Left ventricle myocardium inferior (tissue), 1 donor: ENCODE data around the gene FAF1. TPM values are rescaled to one million over a fixed set of nuclear protein-coding genes. Genes with fewer than 3 reads are reported as not detected.

ENCODE experiments used
- DNase-seq: peaks from one replicate; pipeline ENCODE4 v3.0.0-alpha.2; 2020
- H3K27ac ChIP-seq: fragments of 200-600 bp; replicated peaks from 2 replicates; pipeline ENCODE4 v1.8.0; 2021
- H3K27me3 ChIP-seq: fragments of 200-600 bp; 2 replicates; pipeline ENCODE4 v1.8.0; 2021; ENCODE audit warnings: low read depth
- H3K36me3 ChIP-seq: fragments of 200-600 bp; 2 replicates; pipeline ENCODE4 v1.8.0; 2021
- H3K4me1 ChIP-seq: fragments of 200-600 bp; 2 replicates; pipeline ENCODE4 v1.8.0; 2021
- H3K4me3 ChIP-seq: fragments of 200-600 bp; 2 replicates; pipeline ENCODE4 v1.8.0; 2021; ENCODE audit warnings: mild to moderate bottlenecking, moderate library complexity
- H3K9me3 ChIP-seq: fragments of 200-600 bp; replicated peaks from 2 replicates; pipeline ENCODE4 v1.8.0; 2021
- CTCF ChIP-seq: fragments of 200-600 bp; IDR thresholded peaks from 2 replicates; pipeline ENCODE4 v1.8.0; 2021; ENCODE audit warnings: antibody characterized with exemption, mild to moderate bottlenecking, borderline replicate concordance
- intact Hi-C: fragments of 100-400 bp; cut with micrococcal nuclease; formaldehyde crosslinking; loops from one replicate; pipeline ENCODE4 v1.11.0; 2022
- total RNA-seq: library from RNA; stranded (reverse); fragmentation: NEBNext Ultra II Directional; extraction: Animal tissue kit (Norgen Biotek cat#: 25700); gene quantifications from one replicate; pipeline ENCODE4 v1.2.1, GENCODE V29; 2021
- donor health status: DM: no; HTN: yes; CAD: no; lungs with severe emphysema.

The FAF1 gene
- total RNA-seq, 1 donor from 2014 or later: 80.0 TPM

DNA sequence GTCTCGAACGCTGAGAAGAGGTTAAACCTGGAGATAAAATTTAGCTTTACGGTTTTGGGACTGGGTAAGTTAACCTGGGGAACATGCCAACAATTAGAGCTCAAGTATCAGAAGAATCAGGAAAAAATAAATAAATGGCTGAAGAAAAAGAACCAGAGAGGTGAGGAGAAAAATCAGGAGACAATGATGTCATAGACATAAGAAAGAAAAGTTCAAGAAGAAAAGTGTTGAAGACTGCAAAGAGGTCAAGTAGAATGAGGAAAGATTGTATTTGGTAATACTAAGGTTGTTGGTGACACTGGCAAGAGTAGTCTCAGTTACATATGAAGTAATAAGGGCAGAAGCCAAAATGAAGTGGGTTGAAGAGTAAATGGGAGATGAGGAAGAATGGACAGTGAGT lies 36.0 kb upstream of the FAF1 start:
- no peaks in the 10 kb centered on the region for H3K9me3 ChIP-seq
- no peak for TF ChIP-seq CTCF
- H3K27me3 ChIP-seq: no peaks in the 10 kb centered on the region
- H3K4me3 ChIP-seq: no peak overlapping the region
- intact Hi-C loops: no loop called here
- no peaks in the 10 kb centered on the region for H3K36me3 ChIP-seq
- DNase-seq: no peak
- no peaks in the 10 kb centered on the region for H3K4me1 ChIP-seq
- no peak overlapping the region for H3K27ac ChIP-seq

GRCh38 chr1:50995651-50996050 lies 35.6 kb upstream of the FAF1 start:
- no peaks in the 10 kb centered on the region for H3K4me1 ChIP-seq
- no peaks in the 10 kb centered on the region for H3K27me3 ChIP-seq
- no peak overlapping the region for H3K27ac ChIP-seq
- TF ChIP-seq CTCF: no peak
- no peak overlapping the region for H3K4me3 ChIP-seq
- DNase-seq: no peak
- no peaks in the 10 kb centered on the region for H3K36me3 ChIP-seq
- H3K9me3 ChIP-seq: no peaks in the 10 kb centered on the region
- intact Hi-C loops: no loop called here

DNA sequence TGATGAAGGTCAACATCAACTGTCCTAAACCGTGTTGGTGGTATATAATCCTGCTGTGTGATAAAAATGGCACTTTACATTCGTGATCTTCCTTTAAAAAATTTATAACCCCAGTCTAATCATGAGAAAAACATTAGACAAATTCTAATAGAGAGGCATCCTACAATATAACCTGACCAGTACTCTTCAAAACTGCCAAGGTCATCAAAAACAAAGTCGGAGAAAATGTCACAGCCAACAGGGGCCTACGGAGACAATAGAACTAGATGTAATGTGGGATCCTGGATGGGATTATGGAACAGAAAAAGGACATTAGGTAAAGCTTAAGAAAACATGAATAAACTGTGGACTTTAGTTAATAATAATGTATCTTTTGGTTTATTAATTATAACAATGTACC lies 34.9 kb upstream of the FAF1 start:
- Histone ChIP-seq H3K27ac (no peak overlapping the region), H3K4me3 (no peak overlapping the region), H3K4me1 (no peaks in the 10 kb centered on the region), H3K27me3 (no peaks in the 10 kb centered on the region), H3K9me3 (no peaks in the 10 kb centered on the region), H3K36me3 (no peaks in the 10 kb centered on the region)
- TF ChIP-seq CTCF: no peak
- DNase-seq: no peak
- intact Hi-C loops: no loop called here

DNA sequence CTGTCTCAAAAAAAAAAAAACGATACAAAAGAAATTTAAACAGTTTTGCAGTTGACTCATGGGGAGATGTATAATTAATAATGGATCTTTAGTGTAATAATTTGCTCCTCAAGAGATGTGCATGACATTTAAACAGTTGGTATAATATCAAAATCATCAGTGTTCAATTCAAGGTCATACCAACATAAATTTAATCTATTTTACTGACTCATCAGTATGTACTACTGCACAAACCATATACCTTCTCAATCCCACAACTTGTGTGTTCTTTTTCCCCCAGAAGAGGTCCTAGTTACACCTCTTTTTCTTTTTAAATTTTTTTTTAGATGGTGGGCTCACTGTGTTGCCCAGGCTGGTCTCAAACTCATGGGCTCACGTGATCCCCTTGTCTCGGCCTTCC lies 33.6 kb upstream of the FAF1 start:
- no peak overlapping the region for H3K4me3 ChIP-seq
- H3K27me3 ChIP-seq: no peaks in the 10 kb centered on the region
- TF ChIP-seq CTCF: no peak
- no peak overlapping the region for H3K27ac ChIP-seq
- no peaks in the 10 kb centered on the region for H3K4me1 ChIP-seq
- no peaks in the 10 kb centered on the region for H3K9me3 ChIP-seq
- DNase-seq: no peak
- intact Hi-C loops: no loop called here
- no peaks in the 10 kb centered on the region for H3K36me3 ChIP-seq

DNA sequence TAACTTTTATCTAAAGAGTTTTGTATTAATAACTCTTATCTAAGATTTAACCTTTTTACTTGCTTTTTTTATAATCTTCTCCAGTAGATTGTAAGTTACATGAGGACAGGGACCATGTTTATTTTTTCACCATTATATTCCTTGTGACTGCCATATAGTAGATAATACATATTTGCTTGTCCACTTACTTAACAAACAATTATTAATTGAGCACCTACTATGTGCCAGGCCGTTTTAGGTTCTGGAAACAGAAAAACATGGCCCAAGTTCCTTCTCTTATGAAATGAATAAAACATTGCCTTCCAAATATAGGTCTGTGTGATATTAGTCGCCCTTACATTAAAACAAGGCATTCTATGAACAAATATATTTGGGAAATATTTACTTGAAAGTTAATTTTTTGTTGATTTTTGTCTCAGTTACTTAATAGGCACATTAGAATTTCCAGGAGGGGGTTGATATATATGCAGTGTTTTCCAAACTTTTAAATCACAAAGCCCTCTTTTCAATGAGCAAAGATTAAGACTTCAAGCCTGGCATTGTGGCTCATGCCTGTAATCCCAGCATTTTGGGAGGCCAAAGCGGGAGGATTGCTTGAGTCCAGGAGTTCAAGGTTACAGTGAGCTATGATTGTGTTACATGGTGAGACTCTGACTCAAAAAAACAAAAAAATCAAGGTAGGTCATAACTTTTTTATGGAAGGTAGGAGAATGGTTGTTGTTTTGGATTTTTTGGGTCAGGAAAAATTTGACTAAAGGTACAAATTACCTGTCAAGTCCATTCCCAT lies 32.7 kb upstream of the FAF1 start:
- intact Hi-C loops: no loop called here
- no peak for DNase-seq
- no peaks in the 10 kb centered on the region for H3K9me3 ChIP-seq

More for the DNA sequence above, 32.7 kb upstream of the FAF1 start:
- no peaks in the 10 kb centered on the region for H3K36me3 ChIP-seq
- no peaks in the 10 kb centered on the region for H3K4me1 ChIP-seq
- H3K27me3 ChIP-seq: no peaks in the 10 kb centered on the region
- H3K4me3 ChIP-seq: no peak overlapping the region
- no peak for TF ChIP-seq CTCF
- no peak overlapping the region for H3K27ac ChIP-seq
